Fibroblast of skin of left quadriceps (primary cell): ENCODE measurements around the gene B4GALT2.

Source experiments
- DNase-seq, 2 experiments: peaks; one replicate each; pipeline ENCODE4 v3.0.0-alpha.2; 2013; ENCODE audit warnings: low read depth in 2 of 2

The B4GALT2 gene

DNA sequence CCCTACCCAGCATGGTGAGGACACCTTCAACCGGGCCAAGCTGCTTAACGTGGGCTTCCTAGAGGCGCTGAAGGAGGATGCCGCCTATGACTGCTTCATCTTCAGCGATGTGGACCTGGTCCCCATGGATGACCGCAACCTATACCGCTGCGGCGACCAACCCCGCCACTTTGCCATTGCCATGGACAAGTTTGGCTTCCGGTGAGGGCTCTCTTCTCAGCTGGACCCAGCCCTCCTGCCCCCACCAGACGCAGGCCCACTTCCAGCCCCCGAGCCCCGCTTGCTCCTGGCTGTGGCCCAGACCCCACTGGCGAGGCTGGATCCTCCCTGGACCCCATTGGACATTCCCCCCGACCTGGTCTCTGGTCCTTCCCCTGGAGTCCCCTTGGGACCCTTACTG lies 5.8 kb downstream of the B4GALT2 start:
- DNase-seq, result no peak

DNA sequence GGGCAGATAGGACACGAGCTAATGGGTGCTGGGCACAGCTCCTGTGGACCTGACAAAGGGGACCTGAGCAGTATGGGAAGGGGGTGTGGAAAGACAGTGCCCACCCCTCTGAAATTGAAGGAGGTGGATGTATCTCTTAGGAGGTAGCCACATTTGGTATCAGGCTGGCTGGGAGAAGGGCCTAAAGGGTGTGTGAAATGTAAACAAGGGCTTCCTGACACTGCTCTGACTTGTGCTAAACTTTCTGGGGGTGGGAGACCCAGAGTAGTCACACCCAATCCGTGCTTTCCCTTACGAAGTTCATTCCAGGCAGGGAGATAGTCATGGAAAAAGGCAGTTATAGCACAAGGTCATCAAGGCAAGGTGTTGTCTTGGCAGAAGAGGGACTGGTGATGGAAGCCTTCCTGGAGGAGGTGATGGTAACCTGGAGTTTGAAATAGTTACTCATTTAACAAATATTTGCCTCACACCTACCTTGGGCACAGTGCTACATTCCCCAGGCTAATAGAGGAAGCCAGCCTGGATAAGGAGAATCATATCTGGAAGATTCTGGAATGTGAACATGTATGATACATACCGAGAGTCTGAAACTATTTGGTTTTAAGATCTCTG lies 7.1 kb downstream of the B4GALT2 start:
- DNase-seq, result no peak

GRCh38 chr1:43986712-43987111 lies 7.7 kb downstream of the B4GALT2 start:
- no peak for DNase-seq

DNA sequence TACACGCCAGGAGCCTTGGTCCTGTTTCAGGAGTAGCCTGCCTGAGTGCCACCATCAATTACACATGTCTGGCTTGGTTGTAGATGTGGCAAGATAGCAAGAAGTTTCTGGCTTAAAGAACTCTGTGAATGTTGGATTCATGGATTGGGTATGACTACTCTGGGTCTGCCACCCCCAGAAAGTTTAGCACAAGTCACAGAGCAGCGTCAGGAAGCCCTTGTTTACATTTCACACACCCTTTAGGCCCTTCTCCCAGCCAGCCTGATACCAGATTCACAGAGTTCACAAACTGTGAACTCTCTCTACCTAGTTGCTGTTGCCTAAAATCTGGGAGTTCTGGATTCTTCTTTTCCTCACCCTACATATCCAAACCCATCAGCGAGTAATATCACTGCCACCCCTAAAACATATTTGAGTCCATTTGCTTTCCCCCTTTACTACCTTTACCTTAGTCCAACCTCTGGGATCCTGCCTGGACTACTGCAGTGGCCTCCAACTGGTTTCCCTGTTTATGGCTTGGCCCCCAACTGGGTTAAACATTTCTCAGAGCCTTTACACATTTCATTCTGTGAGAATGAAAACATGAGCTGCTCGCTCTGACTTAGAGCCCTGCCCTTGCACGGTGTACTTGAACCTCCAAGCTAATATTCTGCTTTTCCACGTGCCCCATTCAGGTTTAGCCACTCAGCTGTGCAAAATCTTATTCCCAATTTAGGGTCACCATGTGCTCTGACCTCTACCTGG lies 8.3 kb downstream of the B4GALT2 start:
- no peak for DNase-seq

DNA sequence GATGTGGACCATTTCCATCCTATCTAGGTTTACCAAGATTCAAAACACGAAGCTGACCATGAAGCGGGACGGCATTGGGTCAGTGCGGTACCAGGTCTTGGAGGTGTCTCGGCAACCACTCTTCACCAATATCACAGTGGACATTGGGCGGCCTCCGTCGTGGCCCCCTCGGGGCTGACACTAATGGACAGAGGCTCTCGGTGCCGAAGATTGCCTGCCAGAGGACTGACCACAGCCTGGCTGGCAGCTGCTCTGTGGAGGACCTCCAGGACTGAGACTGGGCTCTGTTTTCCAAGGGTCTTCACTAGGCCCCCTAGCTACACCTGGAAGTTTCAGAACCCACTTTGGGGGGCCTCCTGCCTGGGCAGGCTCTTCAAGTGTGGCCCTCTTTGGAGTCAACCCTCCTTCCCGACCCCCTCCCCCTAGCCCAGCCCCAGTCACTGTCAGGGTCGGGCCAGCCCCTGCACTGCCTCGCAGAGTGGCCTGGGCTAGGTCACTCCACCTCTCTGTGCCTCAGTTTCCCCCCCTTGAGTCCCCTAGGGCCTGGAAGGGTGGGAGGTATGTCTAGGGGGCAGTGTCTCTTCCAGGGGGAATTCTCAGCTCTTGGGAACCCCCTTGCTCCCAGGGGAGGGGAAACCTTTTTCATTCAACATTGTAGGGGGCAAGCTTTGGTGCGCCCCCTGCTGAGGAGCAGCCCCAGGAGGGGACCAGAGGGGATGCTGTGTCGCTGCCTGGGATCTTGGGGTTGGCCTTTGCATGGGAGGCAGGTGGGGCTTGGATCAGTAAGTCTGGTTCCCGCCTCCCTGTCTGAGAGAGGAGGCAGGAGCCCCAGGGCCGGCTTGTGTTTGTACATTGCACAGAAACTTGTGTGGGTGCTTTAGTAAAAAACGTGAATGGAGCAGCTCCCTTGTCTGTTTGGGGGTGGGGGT lies 11.5 kb downstream of the B4GALT2 start:
- no peak for DNase-seq

GRCh38 chr1:43991200-43991475 lies 12.1 kb downstream of the B4GALT2 start:
- DNase-seq, result no peak

GRCh38 chr1:43991476-43992231 lies 12.6 kb downstream of the B4GALT2 start, which contains the start of gene CCDC24:
CCDC24 (plus strand) TSS chr1:43991599; CDS start chr1:43991879, 280 bp downstream.
- peak; percentile 44 to 45 for DNase-seq

- no peak for DNase-seq
These were observed 13.4 kb downstream of the B4GALT2 start for GRCh38 chr1:43992232-43992995.

GRCh38 chr1:43993206-43993914 lies 14.3 kb downstream of the B4GALT2 start:
- no peak for DNase-seq

DNA sequence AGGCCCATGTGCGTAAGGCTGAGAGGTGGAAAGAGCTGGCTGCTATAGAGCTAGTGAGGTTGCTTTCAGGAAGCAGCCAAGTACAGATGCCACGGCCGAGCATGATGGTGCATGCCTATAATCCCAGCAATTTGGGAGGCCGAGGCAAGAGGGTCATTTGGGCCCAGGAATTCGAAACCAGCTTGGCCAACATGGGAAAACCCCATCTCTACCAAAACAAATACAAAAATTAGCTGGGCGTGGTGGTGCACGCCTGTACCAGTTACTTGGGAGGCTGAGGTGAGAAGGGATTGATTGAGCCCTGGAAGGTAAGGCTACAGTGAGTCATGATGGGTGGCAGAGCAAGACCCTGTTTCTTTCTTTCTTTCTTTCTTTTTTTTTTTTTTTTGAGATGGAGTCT lies 15.1 kb downstream of the B4GALT2 start:
- DNase-seq, result no peak

DNA sequence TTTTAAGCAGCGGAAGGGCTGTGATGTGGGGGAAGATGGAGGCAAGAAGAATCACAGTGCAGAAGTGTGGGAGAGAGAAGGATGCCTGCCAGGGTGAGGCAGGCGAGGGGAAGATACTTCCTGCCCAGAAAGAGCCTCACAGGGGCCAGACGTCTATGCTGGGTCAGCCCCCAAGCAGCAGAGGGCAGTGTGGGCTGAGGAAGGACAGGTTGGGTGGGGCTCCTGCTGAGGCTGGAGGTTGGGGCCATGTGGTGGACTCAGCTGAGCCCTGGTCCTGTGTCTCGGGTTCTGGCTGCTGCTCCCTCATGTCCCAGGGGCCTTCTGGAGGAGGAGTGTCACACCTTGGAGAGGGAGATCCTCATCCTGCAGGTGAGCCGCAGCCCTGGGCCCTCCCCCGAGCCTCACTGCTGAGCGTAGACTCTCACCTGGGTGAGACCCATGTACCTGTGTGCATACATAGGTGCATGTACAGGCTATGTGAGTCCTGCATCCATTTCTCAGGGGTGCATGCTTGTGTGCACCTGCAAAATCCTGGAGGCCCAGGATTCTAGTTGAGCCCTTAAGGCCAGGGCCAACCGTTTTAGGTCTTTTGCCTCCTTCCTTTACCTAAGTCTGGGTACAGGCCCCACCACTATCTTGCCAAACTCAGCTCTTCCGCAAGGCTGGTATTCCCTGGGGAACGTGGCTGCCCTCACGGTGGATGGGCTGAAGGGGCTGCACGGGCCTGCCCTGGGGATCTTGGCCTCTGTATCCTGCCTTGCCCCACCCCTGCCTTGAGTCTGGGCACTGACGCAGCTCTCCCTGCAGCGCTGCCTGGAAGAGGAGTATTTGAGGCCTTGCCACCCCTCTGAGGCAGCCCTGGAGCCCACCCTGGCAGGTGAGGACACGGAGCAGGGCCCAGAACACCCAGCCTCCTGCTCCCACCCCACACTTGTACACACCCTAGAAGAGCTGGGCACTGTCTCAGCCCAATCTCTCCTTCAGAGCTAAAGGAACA lies 16.1 kb downstream of the B4GALT2 start:
- no peak for DNase-seq

DNA sequence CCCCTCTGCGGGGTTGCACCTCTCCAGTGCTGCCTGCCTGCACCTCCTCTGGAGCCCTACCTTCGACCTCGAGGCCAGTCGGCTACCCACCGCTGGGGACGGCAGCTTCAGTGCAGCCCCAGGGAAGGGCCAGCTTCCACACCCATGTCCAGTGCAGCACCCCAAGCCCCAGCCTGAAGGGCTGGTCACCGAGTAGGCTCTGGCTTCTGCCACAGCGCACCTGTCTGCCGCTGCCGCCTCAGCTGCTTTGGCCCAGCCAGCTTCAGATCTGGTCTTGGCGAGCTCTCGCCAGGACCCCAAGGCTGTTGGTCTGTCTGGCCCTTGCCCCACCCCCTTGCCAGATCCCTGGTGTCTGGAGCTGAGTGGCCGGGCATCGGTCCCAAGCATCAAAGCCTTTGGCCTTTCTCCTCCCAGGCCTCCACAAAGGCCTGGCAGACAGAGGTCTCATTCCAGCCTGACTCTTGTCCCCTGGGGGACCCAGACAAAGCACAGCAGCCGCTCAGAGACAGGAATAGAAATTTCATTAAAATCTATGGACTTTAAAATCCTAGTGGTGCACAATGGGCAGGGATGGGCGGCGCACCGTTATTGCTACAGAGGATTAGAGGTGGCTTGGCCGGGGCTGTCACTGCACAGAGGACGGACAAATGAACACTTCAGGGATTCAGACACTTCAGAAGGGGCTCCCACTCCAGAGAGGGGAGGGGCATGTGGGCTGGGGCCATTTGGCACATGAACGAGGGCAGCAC lies 17.1 kb downstream of the B4GALT2 start:
- no peak for DNase-seq

DNA sequence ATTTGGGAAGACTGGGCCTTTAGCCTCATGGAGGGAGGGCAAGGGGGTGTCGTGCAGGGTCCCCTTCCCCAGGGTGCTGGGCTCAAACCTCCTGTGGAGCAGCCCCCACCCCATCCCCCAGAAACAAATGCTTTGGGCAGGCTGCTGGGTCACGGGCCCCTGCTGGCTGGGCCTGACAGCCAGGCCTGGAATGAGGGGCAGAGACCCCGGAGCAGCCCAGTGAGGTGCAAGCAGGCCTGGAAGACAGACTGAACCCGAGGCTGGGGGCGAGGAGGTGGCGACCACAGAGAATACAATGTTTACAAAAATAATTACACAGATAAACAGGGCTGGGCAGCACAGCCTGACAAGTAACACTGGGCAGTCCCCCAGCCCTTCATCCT lies 17.7 kb downstream of the B4GALT2 start:
- DNase-seq, result no peak

GRCh38 chr1:43997295-43997999 lies 18.4 kb downstream of the B4GALT2 start:
- no peak for DNase-seq

DNA sequence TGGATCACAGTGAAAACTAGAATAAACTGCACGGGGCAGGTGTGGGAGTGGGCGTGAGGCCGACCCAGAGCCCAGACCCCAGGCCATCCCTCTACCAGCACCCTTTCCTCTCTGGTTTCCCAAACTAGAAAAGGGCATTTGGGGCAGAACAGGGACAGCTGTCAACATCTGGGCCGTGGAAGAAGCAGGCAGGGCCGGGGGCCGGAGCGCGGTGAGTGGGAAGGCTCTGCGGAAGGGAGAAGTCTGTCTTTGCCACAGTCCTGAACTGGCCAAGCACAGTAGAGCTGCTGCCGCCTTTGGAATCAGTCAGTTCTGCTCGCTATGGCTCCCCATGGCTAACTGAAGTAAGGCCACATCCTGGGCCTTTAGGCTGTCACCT lies 19.0 kb downstream of the B4GALT2 start:
- no peak for DNase-seq

GRCh38 chr1:43999455-43999854 lies 20.4 kb downstream of the B4GALT2 start:
- no peak for DNase-seq

- DNase-seq, result no peak
These were observed 21.2 kb downstream of the B4GALT2 start for GRCh38 chr1:44000122-44000665.

- DNase-seq, result no peak
These were observed 23.2 kb downstream of the B4GALT2 start for GRCh38 chr1:44002165-44002564.
